H1 (cell line): ENCODE data around the gene HCAR1. TPM values are rescaled to one million over a fixed set of nuclear protein-coding genes. Genes with fewer than 3 reads are reported as not detected.
"Not testable (repeated sequence)": the region's sequence is repeated elsewhere in the genome, so short reads cannot be mapped to it uniquely, and the experiment has no call there.

Experiments
- CTCF ChIA-PET: fragments of 300-600 bp; sonication (Branson Sonifier 250); formaldehyde crosslinking; loops from one replicate; lab custom pipeline; 2021; ENCODE audit not compliant: partially characterized antibody; lab: Charles Lee
- POLR2A ChIA-PET: fragments of 300-600 bp; sonication (Branson Sonifier 250); formaldehyde crosslinking; loops from one replicate; lab custom pipeline; 2021; ENCODE audit warnings: inconsistent platforms; ENCODE audit not compliant: partially characterized antibody; lab: Charles Lee
- DNase-seq, 2 experiments: peaks; one replicate each; pipeline versions ENCODE4 v3.0.0 to v3.0.0-alpha.2; 2010 to 2022; ENCODE audit warnings: low spot score in 2 of 2, low read depth in 1 of 2, mixed read lengths in 1 of 2
- FAIRE-seq: peaks from 2 replicates; lab custom pipeline; 2011; peaks lifted over from hg19 to GRCh38; lab: Jason Lieb, UNC
- H2AFZ ChIP-seq: 2 replicates; pipeline ENCODE4 v1.8.1; 2012; ENCODE audit warnings: low read length, inconsistent platforms
- H2AK5ac ChIP-seq: 2 replicates; pipeline ENCODE4 v1.6.1; 2013; ENCODE audit warnings: low read depth, low read length
- H2BK120ac ChIP-seq: replicated peaks from 2 replicates; pipeline ENCODE3; 2013; ENCODE audit warnings: low read depth, low read length, inconsistent platforms
- H2BK12ac ChIP-seq: 2 replicates; pipeline ENCODE4 v1.6.1; 2013; ENCODE audit warnings: low read depth, low read length
- H2BK15ac ChIP-seq: 2 replicates; pipeline ENCODE4 v1.6.1; 2013; ENCODE audit warnings: low read length
- H2BK20ac ChIP-seq: 2 replicates; pipeline ENCODE4 v1.6.1; 2013; ENCODE audit warnings: low read length
- H2BK5ac ChIP-seq: 2 replicates; pipeline ENCODE4 v1.6.1; 2013; ENCODE audit warnings: low read depth, low read length
- H3K14ac ChIP-seq: 2 replicates; pipeline ENCODE4 v1.6.1; 2013; ENCODE audit warnings: inconsistent platforms; ENCODE audit not compliant: insufficient read length
- H3K18ac ChIP-seq: 2 replicates; pipeline ENCODE4 v1.6.1; 2013; ENCODE audit warnings: low read length; ENCODE audit errors: extremely low read depth
- H3K23ac ChIP-seq: 2 replicates; pipeline ENCODE4 v1.6.1; 2013; ENCODE audit warnings: inconsistent platforms; ENCODE audit not compliant: insufficient read length
- H3K23me2 ChIP-seq: 2 replicates; pipeline ENCODE4 v1.6.1; 2013; ENCODE audit warnings: low read depth, low read length
- H3K27ac ChIP-seq: 2 replicates; pipeline ENCODE4 v1.6.1; 2011; ENCODE audit warnings: low read depth, low read length, inconsistent platforms
- H3K27me3 ChIP-seq, 4 experiments: replicated peaks in 1 of 4; 1 replicate in 1 of 4; 2 replicates in 3 of 4; pipeline versions ENCODE4 v1.6.1 to v1.8.1; 2011 to 2013; ENCODE audit warnings: low read length in 3 of 4, mild to moderate bottlenecking in 3 of 4, inconsistent platforms in 2 of 4, mixed read lengths in 2 of 4, moderate library complexity in 1 of 4; ENCODE audit not compliant: control insufficient read depth in 3 of 4, insufficient read depth in 3 of 4; ENCODE audit errors: extremely low read depth in 1 of 4
- H3K36me3 ChIP-seq, 4 experiments: 2 replicates each; pipeline versions ENCODE4 v1.6.1 to v1.8.1; 2011 to 2013; ENCODE audit warnings: mild to moderate bottlenecking in 4 of 4, low read length in 3 of 4, moderate library complexity in 2 of 4, control low read depth in 1 of 4, inconsistent platforms in 1 of 4; ENCODE audit not compliant: insufficient read depth in 4 of 4, control insufficient read depth in 2 of 4
- H3K4ac ChIP-seq: replicated peaks from 2 replicates; pipeline ENCODE3; 2013; ENCODE audit warnings: low read length, low read depth, mixed read lengths, inconsistent platforms; ENCODE audit not compliant: insufficient read length
- H3K4me1 ChIP-seq, 4 experiments: replicated peaks in 1 of 4; 1 replicate in 1 of 4; 2 replicates in 3 of 4; pipeline versions ENCODE4 v1.6.1 to v1.8.1; 2011 to 2013; ENCODE audit warnings: low read length in 3 of 4, inconsistent platforms in 2 of 4, mixed read lengths in 1 of 4; ENCODE audit not compliant: insufficient read depth in 4 of 4, control insufficient read depth in 3 of 4
- H3K4me2 ChIP-seq, 2 experiments: 2 replicates each; pipeline versions ENCODE4 v1.6.1 to v1.8.1; 2011 to 2013; ENCODE audit warnings: low read depth in 2 of 2, low read length in 2 of 2, control low read depth in 1 of 2, inconsistent platforms in 1 of 2, mild to moderate bottlenecking in 1 of 2; ENCODE audit not compliant: insufficient read depth in 1 of 2
- H3K4me3 ChIP-seq, 4 experiments: fragments of 200-600, 300-600 bp in 1 of 4; sonication (generic), shearing (Covaris generic), sonication (Bioruptor Twin) in 1 of 4; 2 replicates each; pipeline versions ENCODE4 v1.5.1 to v1.8.1; 2011 to 2016; ENCODE audit warnings: low read length in 4 of 4, low read depth in 3 of 4, control low read depth in 2 of 4, inconsistent platforms in 2 of 4, mild to moderate bottlenecking in 2 of 4, mixed read lengths in 1 of 4, moderate library complexity in 1 of 4; ENCODE audit not compliant: insufficient read depth in 2 of 4; ENCODE audit errors: extremely low read depth in 1 of 4
- H3K56ac ChIP-seq: replicated peaks from 2 replicates; pipeline ENCODE3; 2013; ENCODE audit warnings: low read depth, mild to moderate bottlenecking, mixed read lengths, low read length, inconsistent platforms; ENCODE audit not compliant: insufficient read length
- H3K79me1 ChIP-seq: 2 replicates; pipeline ENCODE4 v1.6.1; 2013; ENCODE audit warnings: low read depth, low read length, control low read depth
- H3K79me2 ChIP-seq, 2 experiments: 2 replicates each; pipeline versions ENCODE4 v1.6.1 to v1.8.1; 2012 to 2013; ENCODE audit warnings: low read length in 2 of 2, mild to moderate bottlenecking in 2 of 2, inconsistent platforms in 1 of 2; ENCODE audit not compliant: insufficient read depth in 2 of 2, control insufficient read depth in 1 of 2
- H3K9ac ChIP-seq, 4 experiments: replicated peaks in 1 of 4; 1 replicate in 1 of 4; 2 replicates in 3 of 4; pipeline versions ENCODE4 v1.6.1 to v1.8.1; 2011 to 2013; ENCODE audit warnings: low read depth in 3 of 4, low read length in 3 of 4, control low read depth in 2 of 4, mild to moderate bottlenecking in 2 of 4, moderate library complexity in 2 of 4, inconsistent platforms in 1 of 4; ENCODE audit errors: extremely low read depth in 1 of 4
- H3K9me3 ChIP-seq, 2 experiments: 2 replicates each; pipeline versions ENCODE4 v1.6.1 to v1.8.1; 2012 to 2013; ENCODE audit warnings: mild to moderate bottlenecking in 2 of 2, moderate library complexity in 2 of 2, control low read depth in 1 of 2, inconsistent platforms in 1 of 2, low read depth in 1 of 2, low read length in 1 of 2, mixed read lengths in 1 of 2; ENCODE audit not compliant: insufficient read depth in 2 of 2
- H4K20me1 ChIP-seq, 2 experiments: replicated peaks in 1 of 2; 2 replicates each; pipeline versions ENCODE3 to v1.8.1; 2011 to 2013; ENCODE audit warnings: inconsistent platforms in 2 of 2, low read length in 2 of 2, mild to moderate bottlenecking in 1 of 2; ENCODE audit not compliant: insufficient read depth in 2 of 2, control insufficient read depth in 1 of 2
- H4K5ac ChIP-seq: 2 replicates; pipeline ENCODE4 v1.6.1; 2013; ENCODE audit warnings: low read length, low read depth, mixed read lengths, inconsistent platforms; ENCODE audit not compliant: insufficient read length
- H4K8ac ChIP-seq: 2 replicates; pipeline ENCODE4 v1.8.0; 2013; ENCODE audit warnings: mild to moderate bottlenecking, moderate library complexity, low read length, inconsistent platforms; ENCODE audit not compliant: insufficient read depth; ENCODE audit errors: extremely low read depth
- H4K91ac ChIP-seq: replicated peaks from 2 replicates; pipeline ENCODE3; 2013; ENCODE audit warnings: low read length, mixed read lengths, inconsistent platforms; ENCODE audit not compliant: insufficient read length
- WGBS, 2 experiments: shearing (Covaris generic) in 1 of 2; methylation state at CpG; one replicate each; pipeline versions ENCODE4 v1.1.6 to v1.1.7; 2013 to 2015; ENCODE audit warnings: low lambda C conversion rate in 2 of 2, mixed read lengths in 2 of 2, inconsistent platforms in 1 of 2, low coverage in 1 of 2, missing lambda C conversion rate in 1 of 2; ENCODE audit not compliant: insufficient replicate concordance in 2 of 2, insufficient coverage in 1 of 2, insufficient read length in 1 of 2; ENCODE audit errors: extremely low coverage in 1 of 2, missing lambda C conversion rate in 1 of 2; 5-methylcytosine and 5-hydroxymethylcytosine counted together
- polyA plus RNA-seq, 7 experiments: library from polyadenylated mRNA; depleted of rRNA in 3 of 7; stranded (reverse) in 5 of 7; unstranded in 2 of 7; fragments of >200 nt in 5 of 7; fragments of 200-250 nt in 2 of 7; gene quantifications; 1 replicate in 5 of 7; 2 replicates in 1 of 7; 4 replicates in 1 of 7; pipeline versions ENCODE4 v1.2.1 to v1.2.3, GENCODE V29; 2011 to 2013; ENCODE audit warnings: missing spikeins in 2 of 7, mixed read lengths in 2 of 7
- total RNA-seq: library from RNA; stranded (reverse); fragmentation: NEBNext Ultra II Directional; extraction: Animal tissue kit (Norgen Biotek cat#: 25700); gene quantifications from 2 replicates; pipeline ENCODE4 v1.2.1, GENCODE V29; 2021

The HCAR1 gene
- total and polyA plus RNA-seq, 2 of the 8 experiments (the other 6 are each of a cell fraction or from before 2014, with no cell fraction given), result 0.02 TPM; not detected in 1

- H2AK5ac ChIP-seq, H3K18ac ChIP-seq, DNase-seq, H3K36me3 ChIP-seq, H3K4me3 ChIP-seq, H3K9ac ChIP-seq, H2BK5ac ChIP-seq, H4K20me1 ChIP-seq, H4K5ac ChIP-seq, H3K23ac ChIP-seq, H3K27me3 ChIP-seq, H3K4me1 ChIP-seq, H3K4me2 ChIP-seq, H3K4ac ChIP-seq, H3K79me1 ChIP-seq, H2BK15ac ChIP-seq, H4K8ac ChIP-seq, H3K56ac ChIP-seq, H3K27ac ChIP-seq, H2BK120ac ChIP-seq, H3K79me2 ChIP-seq, H4K91ac ChIP-seq, H3K23me2 ChIP-seq, POLR2A ChIA-PET, H2BK12ac ChIP-seq, H2AFZ ChIP-seq, H3K14ac ChIP-seq, FAIRE-seq, H2BK20ac ChIP-seq, H3K9me3 ChIP-seq: not testable (repeated sequence)
- 95% methylated on average over 2 of the region's 2 CpGs; no CpG with 5 or more reads in 1 of the 2 experiments for WGBS, 2 experiments
- CTCF ChIA-PET, result interaction anchor here (1.1 to 1.5 kb wide), 2 partner anchors 10 to 59 kb away, joined by 3 to 4 read pairs; no protein-coding TSS in a partner anchor
Observed at GRCh38 chr12:122696922-122697321, 33.7 kb downstream of the HCAR1 start.
